ENCODE data around the gene FSCN2. TPM values are rescaled to one million over a fixed set of nuclear protein-coding genes. Genes with fewer than 3 reads are reported as not detected.

FSCN2 gene
- total RNA-seq, 3 donors from 2014 or later: 0.48 to 3.2 (median 1.6) TPM

DNA sequence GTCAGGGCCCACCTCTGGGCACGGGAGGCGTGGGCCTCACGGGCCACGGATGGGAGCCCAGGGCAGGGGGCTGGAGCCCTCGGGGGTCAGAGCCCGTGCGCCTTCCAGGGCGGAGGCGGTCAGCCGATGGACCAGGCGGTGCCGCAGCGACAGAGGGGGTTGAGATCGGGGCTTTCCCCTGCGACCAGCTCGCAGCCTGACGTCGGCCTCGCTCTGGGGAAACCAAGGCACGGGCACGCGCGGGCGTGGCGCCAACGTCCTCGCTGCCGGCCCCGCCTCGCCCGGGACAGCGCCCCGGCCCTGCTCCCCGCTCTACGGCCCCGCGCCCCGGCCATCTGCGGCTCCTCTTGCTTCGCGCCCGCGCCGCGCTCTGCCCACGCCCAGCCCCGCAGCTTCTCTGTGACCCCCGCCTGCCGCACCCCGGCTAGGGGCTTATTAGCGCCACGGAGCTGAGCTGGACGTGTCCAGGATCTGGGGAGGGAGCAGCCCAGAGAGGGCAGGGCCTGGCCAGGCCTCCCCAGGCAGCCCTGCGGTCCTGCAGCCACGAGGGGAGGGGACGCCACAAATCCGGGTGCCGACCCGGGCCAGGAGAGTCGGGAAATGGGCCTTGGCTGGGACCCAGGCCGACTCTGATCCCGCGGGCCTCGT lies 29.1 kb upstream of the FSCN2 start:
- TF ChIP-seq POLR2A (IDR thresholded peaks at IDR 0.05): no peak
- no peak for TF ChIP-seq CTCF (IDR thresholded peaks at IDR 0.05)
- TF ChIP-seq POLR2AphosphoS5 (IDR thresholded peaks at IDR 0.05): no peak
- H3K4me1 ChIP-seq: no peaks in the 10 kb centered on the region
- H3K4me3 ChIP-seq: no peak overlapping the region
- H3K27me3 ChIP-seq: no peaks in the 10 kb centered on the region
- H3K36me3 ChIP-seq: no peaks in the 10 kb centered on the region
- no peaks in the 10 kb centered on the region for H3K9me3 ChIP-seq
- DNase-seq (ENCODE audit: low spot score in 2 of 2): no peak
- no peak overlapping the region for H3K27ac ChIP-seq
- intact Hi-C loops (cut with DNase I; ENCODE audit: low total_unique reads): no loop called here

DNA sequence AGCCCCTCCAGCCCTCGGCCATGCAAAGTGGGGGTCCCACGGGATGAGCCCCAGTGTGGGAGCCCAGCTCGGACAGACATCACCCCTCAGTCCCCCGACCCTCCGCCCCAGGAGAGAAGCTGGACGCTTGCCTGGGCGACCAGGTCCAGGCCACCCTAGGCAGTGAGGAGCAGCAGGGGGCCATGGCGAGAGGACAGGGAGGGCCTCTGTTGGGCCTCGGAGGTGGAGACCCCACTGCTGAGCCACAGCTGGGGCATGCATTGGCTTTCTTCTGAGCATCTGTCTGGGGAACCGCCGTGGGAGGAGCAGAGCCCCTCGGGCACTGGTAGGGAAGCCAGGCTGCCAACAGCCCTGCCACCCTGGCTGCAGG lies 28.6 kb upstream of the FSCN2 start:
- H3K27ac ChIP-seq: no peak overlapping the region
- intact Hi-C loops (cut with DNase I; ENCODE audit: low total_unique reads): no loop called here
- no peak for DNase-seq (ENCODE audit: low spot score in 2 of 2)
- TF ChIP-seq CTCF (IDR thresholded peaks at IDR 0.05) (no peak), POLR2AphosphoS5 (IDR thresholded peaks at IDR 0.05) (no peak), POLR2A (IDR thresholded peaks at IDR 0.05) (no peak)
- H3K4me1 ChIP-seq: no peaks in the 10 kb centered on the region
- no peak overlapping the region for H3K4me3 ChIP-seq
- no peaks in the 10 kb centered on the region for H3K36me3 ChIP-seq
- H3K9me3 ChIP-seq: no peaks in the 10 kb centered on the region
- no peaks in the 10 kb centered on the region for H3K27me3 ChIP-seq

- Histone ChIP-seq H3K4me1 (no peaks in the 10 kb centered on the region), H3K4me3 (no peak overlapping the region), H3K27ac (no peak overlapping the region), H3K36me3 (no peaks in the 10 kb centered on the region), H3K27me3 (no peaks in the 10 kb centered on the region), H3K9me3 (no peaks in the 10 kb centered on the region)
- no peak for DNase-seq (ENCODE audit: low spot score in 2 of 2)
- intact Hi-C loops (cut with DNase I; ENCODE audit: low total_unique reads): no loop called here
- TF ChIP-seq POLR2AphosphoS5 (IDR thresholded peaks at IDR 0.05) (no peak), CTCF (IDR thresholded peaks at IDR 0.05) (no peak), POLR2A (IDR thresholded peaks at IDR 0.05) (no peak)
Observed at GRCh38 chr17:81500047-81500446, 28.1 kb upstream of the FSCN2 start.

DNA sequence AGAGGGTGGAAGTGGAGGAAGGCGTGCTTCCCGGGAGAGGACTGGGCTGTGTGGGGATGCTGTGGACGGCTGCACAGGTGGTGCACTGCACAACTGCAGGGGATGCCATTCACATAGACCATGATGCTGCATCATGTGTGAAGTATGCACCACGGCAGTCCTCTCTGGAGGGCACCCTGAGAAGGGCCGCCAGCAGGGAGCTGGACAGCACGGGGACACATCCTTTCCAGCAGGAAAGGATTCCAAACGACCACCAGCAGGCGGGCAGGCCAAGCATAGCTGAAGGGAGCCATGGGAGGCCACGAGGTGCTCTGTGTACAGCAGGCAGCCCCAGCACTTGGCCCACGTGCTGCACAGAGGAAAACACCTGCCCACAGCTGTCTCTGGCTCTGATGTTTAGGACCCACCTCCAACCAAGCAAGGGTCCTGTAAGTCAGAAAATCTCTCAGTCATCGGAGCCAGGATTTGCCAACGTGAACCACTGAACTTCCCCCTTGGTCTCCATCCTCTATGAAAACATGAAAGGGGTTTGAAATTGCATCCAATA lies 25.6 kb upstream of the FSCN2 start:
- no peaks in the 10 kb centered on the region for H3K4me1 ChIP-seq
- DNase-seq (ENCODE audit: low spot score in 2 of 2): no peak
- no peak overlapping the region for H3K4me3 ChIP-seq
- H3K27me3 ChIP-seq: no peaks in the 10 kb centered on the region
- H3K36me3 ChIP-seq: no peaks in the 10 kb centered on the region
- TF ChIP-seq POLR2A (IDR thresholded peaks at IDR 0.05): no peak
- TF ChIP-seq POLR2AphosphoS5 (IDR thresholded peaks at IDR 0.05): no peak
- no peak for TF ChIP-seq CTCF (IDR thresholded peaks at IDR 0.05)
- no peak overlapping the region for H3K27ac ChIP-seq
- no peaks in the 10 kb centered on the region for H3K9me3 ChIP-seq
- intact Hi-C loops (cut with DNase I; ENCODE audit: low total_unique reads): no loop called here

- Histone ChIP-seq H3K27me3 (no peaks in the 10 kb centered on the region), H3K36me3 (no peaks in the 10 kb centered on the region), H3K27ac (no peak overlapping the region), H3K4me1 (no peaks in the 10 kb centered on the region), H3K4me3 (no peak overlapping the region), H3K9me3 (no peaks in the 10 kb centered on the region)
- TF ChIP-seq CTCF (IDR thresholded peaks at IDR 0.05): no peak
- no peak for TF ChIP-seq POLR2AphosphoS5 (IDR thresholded peaks at IDR 0.05)
- TF ChIP-seq POLR2A (IDR thresholded peaks at IDR 0.05): no peak
- intact Hi-C loops (cut with DNase I; ENCODE audit: low total_unique reads): no loop called here
- no peak for DNase-seq (ENCODE audit: low spot score in 2 of 2)
Observed at GRCh38 chr17:81503619-81504018, 24.6 kb upstream of the FSCN2 start.

Measured in breast epithelium (tissue), 4 donors.